ENCODE results near the gene AGBL4.

The AGBL4 gene

DNA sequence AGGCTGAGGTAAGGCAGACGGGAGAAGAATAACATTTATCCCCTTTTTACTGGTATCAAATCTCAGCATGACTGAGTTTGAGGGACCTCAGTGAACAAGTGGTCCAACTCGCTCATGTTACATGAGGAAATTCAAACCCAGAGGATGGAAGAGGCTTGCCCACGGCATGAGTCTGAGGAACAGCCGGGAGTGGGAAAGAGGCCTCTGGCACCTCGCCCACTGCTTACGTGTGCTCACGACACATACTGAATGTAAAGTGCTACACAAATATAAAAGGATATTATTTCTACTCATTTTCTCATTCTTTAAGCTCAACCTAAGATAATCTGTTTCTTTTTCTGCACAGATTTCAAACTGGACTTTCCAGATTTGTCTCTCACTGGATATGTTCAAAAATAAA lies 1261.8 kb downstream of the AGBL4 start:
- no peak for DNase-seq (ENCODE audit: low read depth)

DNA sequence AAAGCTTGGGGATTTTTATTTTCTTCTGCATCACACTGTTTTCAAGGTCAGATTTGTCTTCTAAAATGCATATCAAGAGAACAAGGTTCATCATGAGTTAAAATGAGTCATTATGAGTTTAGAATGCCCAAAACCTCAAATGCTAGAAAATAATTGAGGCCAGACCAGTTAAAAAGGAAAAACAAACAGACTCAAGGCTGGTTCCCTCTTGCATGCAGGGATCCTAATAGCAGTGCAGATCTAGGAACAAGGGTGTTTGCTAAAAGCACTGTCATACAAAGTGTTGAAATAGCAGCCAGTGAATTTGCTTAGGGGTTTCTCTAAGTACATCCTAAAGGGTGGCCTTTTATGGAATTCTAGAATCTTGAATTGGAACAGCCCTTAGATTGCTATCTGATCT lies 1262.3 kb downstream of the AGBL4 start:
- no peak for DNase-seq (ENCODE audit: low read depth)

- DNase-seq (ENCODE audit: low read depth), result no peak
Measured at GRCh38 chr1:48760857-48761256, 1262.9 kb downstream of the AGBL4 start.

DNA sequence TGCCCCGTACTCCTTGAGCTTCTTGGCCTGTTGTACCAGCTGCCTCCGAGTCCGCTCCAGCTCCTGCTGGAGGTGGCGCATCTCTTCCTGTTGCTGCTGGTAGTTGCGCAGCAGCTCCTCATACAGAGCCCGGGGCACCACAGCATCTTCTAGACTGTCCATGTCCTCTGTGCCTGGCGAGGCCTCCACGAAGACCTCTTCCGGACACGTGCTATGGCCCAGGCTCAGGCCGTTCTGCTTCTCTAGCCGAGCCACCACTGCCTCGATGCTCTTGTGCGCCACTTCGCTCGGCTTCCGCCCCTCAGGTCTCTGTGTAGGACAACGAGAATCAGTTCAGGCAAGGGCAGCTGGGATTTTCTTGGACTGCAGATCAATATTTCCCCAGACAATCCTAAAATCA lies 1264.8 kb downstream of the AGBL4 start:
- no peak for DNase-seq (ENCODE audit: low read depth)

DNA sequence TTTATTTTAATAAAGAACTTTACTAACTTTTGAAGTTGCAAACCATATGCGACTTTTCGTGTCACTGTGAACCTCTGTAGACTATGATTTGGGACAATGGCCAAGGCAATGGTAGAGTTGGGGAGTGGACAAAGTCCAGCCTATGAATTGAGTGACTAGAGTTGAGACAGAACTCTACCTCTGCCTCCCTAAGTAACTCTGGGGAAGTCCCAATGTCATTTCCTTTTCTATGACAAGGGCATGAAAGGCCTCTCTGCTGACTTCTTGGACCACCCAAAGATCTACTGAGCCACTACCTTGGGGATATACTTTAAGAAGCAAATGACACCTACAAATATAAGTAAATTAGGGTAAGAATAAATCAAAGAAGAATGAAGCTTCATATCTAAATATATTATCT lies 1266.4 kb downstream of the AGBL4 start:
- no peak for DNase-seq (ENCODE audit: low read depth)

GRCh38 chr1:48756683-48757316 lies 1267.0 kb downstream of the AGBL4 start:
- no peak for DNase-seq (ENCODE audit: low read depth)

DNA sequence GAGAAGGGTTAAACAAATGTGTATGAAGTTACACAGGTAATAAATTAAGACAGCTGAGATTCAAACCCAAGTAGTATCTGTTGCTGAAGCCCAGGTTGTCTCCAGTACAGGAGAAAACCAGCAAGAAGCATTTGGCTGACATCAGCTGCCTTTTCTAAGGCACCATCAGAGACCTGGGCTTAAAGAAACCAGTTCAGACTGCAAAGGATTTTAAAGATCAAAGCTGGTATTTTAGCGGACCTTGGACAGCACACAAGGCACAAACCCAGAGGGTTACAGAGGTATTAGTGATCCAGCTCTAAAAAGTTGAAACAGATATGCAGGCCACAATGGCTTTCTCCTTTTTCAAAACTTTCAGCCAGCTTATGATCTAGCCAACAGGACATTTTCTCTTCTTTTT lies 1270.5 kb downstream of the AGBL4 start:
- DNase-seq (ENCODE audit: low read depth), result no peak

- DNase-seq (ENCODE audit: low read depth), result no peak
Measured at GRCh38 chr1:48750109-48750508, 1273.6 kb downstream of the AGBL4 start.

- no peak for DNase-seq (ENCODE audit: low read depth)
Measured at GRCh38 chr1:48749068-48749467, 1274.7 kb downstream of the AGBL4 start.

GRCh38 chr1:48746906-48747305 lies 1276.8 kb downstream of the AGBL4 start:
- DNase-seq (ENCODE audit: low read depth), result no peak

DNA sequence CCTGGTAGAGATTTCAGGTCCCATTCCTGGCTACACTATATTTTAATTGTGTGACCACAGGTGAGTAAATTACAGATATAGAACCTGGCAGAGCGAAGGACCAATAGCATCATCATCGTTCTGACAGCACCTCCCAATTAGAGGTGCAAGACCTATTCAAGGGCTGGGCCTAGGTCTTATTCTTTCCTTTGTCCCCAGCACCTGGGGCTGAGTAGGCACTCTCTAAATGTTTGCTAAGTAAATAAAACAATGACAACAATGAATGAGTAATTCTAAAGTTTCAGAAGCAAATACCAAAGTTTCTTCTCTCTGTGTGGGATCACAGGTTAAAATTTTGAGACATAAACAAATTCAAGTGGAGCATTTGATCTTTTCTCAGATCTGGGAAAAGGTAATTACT lies 1279.7 kb downstream of the AGBL4 start:
- DNase-seq (ENCODE audit: low read depth), result no peak

DNA sequence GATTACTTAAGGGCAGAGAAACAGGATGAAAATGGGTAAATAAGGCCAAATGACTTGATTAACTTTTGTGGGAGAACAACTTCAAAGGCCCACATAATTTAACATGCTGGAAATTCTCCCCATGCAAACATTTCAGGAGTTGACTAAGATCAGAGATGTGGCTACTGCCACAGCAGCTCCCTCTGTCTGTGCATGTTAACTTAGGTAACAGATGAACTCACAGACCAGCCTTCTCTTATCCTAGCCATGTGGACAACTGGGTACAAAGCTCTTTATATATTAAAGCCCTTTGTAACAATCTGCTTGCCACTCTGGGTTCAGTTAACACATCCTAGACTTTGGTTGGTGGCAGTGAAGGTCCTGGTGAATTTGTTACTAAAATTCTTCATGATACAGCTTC lies 1280.3 kb downstream of the AGBL4 start:
- DNase-seq (ENCODE audit: low read depth), result no peak

DNA sequence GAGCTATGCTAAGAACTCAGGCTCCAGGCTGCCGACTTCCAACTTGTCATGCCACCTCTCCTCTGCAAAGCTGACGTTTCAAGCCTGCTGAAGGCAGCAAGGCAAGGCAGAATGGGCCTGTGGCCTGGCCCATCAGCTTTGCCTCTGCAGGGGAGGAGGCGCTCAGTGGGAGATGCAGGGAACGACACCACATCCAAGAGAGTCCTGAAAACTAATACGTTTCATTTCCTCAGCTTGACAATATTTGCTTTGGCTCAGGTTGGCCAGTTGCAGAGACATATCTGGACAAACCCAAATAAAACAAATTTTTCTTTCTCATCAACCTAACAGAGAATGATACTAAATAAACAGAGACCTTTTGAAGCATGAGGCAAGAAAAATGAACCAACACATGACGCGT lies 1282.4 kb downstream of the AGBL4 start:
- no peak for DNase-seq (ENCODE audit: low read depth)

DNA sequence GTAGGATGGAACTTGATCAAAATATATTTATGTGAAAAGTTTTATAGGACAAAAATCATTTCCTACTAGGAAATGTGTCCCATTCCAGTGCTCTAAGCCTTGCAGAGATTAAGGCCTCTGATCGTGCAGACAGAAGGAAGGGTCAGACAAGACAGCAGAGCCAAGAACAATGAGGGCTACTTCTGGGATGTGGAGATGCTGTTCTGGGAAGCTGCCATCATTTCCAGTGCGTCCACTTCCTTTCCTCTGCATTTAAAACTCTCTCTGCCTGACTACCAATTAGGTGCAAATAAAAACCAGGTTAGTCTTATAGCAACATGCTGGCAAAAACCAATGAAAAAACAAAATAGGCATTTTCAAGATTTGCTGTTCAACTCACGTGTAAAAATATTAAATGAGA lies 1283.1 kb downstream of the AGBL4 start:
- DNase-seq (ENCODE audit: low read depth), result no peak

DNA sequence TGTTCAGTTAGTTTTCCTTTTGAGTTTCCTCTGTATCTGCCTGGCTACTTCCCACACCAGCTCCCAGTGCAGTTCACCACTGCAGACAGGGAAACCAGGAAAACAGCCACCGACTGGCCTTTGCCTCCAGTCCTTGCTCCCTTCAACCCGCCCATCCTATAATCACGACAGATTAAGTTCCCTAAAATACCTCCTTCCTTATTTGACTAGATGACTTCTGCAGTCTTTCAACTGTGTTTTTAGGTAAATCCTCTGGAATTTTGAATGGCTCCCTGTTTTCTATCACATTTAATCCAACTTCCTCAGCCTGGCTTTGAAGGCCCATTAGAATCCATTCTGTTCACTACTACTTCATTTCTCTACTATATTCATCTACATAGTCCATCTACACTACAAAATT lies 1284.7 kb downstream of the AGBL4 start:
- DNase-seq (ENCODE audit: low read depth), result no peak

DNA sequence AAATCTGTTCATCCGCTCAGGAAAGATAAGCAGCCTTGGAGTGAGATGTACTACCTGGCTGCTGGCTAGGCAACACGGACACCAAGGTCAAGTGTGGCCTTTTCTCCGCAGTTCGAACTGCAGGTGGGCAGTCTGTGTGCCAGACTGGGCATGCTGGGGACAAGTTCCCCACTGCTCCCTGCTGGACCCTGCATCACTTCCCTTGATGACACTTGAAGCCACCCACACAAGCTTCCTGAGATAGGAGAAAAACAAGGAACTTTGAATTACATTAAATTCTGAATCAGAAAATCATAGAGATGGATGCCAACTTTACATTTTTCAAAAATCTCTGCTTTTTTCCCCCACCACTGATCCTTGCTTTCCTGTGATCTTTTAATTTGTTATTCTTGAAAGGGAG lies 1285.4 kb downstream of the AGBL4 start:
- no peak for DNase-seq (ENCODE audit: low read depth)

- DNase-seq (ENCODE audit: low read depth), result no peak
Measured at GRCh38 chr1:48735796-48736195, 1288.0 kb downstream of the AGBL4 start.

GRCh38 chr1:48730164-48730910 lies 1293.4 kb downstream of the AGBL4 start:
- DNase-seq (ENCODE audit: low read depth), result no peak

DNA sequence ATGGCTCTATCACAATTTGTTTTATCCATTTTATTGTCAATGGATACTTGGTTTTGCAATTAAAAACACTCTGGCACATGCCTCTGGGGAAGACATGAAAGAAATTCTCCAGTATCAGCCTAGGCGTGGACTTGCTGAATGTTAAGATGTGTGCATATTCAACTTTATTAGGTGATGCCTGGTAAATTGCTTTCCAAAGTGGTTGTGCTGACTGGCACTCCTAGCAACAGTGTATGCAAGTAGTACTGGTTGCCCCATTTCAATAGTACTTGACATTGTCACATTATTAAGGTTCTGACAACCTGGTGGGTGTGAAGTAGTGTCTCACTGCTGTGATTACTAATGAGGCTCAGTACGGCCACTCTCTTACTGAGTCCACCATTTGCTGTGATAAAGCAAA lies 1295.2 kb downstream of the AGBL4 start:
- DNase-seq (ENCODE audit: low read depth), result no peak

- no peak for DNase-seq (ENCODE audit: low read depth)
Measured at GRCh38 chr1:48726557-48727215, 1297.1 kb downstream of the AGBL4 start.

DNA sequence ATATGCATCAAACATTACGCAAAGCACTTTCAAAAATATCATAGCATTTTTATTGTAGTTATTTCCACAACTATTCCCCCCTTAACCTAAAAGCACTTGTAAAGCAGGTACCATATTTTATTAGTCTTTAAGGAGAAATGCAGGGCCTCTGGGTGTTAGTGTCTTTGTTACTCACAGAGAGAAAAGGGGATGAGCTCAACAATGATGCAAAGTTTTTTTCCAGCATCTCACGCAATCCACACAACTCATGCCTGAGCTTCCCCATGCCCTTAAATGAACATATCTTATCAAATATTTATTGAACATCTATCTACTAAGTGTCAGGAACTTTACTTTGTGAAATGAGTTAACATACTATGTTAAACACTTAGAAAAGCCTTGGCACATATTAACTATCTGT lies 1297.6 kb downstream of the AGBL4 start:
- no peak for DNase-seq (ENCODE audit: low read depth)

- DNase-seq (ENCODE audit: low read depth), result no peak
Measured at GRCh38 chr1:48725341-48726046, 1298.3 kb downstream of the AGBL4 start.

GRCh38 chr1:48720929-48721328 lies 1302.8 kb downstream of the AGBL4 start:
- DNase-seq (ENCODE audit: low read depth), result no peak
